Loucy (cell line): ENCODE data around the gene CDH4.

ENCODE experiments used
- CTCF ChIP-seq: fragments of 200-600 bp; sonication (generic); conservative IDR thresholded peaks from 2 replicates; pipeline ENCODE4 v1.5.1; 2014; ENCODE audit warnings: mild to moderate bottlenecking, antibody characterized with exemption, low read length
- EZH2phosphoT487 ChIP-seq: fragments of 200-600 bp; IDR thresholded peaks from 2 replicates; pipeline ENCODE4 v1.6.1; 2018; ENCODE audit warnings: antibody characterized with exemption, mild to moderate bottlenecking, moderate library complexity, borderline replicate concordance

- TF ChIP-seq CTCF (no peak), EZH2phosphoT487 (no peak)
Observed at GRCh38 chr20:61883857-61884393, 631.9 kb downstream of the CDH4 start.
